ENCODE results near the gene TNS3.

DNA sequence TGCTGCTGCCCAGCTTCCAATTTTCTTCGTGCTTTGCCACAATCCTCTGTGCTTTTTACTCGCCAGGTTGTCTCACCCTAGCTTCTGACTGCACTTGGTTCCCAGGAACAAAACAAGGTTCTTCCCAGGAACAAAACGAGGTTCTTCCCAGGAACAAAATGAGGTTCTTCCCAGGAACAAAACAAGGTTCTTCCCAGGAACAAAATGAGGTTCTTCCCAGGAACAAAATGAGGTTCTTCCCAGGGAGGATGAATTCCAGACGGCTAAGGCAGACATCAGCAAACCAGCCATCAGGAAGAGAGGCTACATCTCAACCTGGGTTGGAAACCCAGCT, 41.9 kb downstream of the TNS3 start:
- TF ChIP-seq, protein P1, sequence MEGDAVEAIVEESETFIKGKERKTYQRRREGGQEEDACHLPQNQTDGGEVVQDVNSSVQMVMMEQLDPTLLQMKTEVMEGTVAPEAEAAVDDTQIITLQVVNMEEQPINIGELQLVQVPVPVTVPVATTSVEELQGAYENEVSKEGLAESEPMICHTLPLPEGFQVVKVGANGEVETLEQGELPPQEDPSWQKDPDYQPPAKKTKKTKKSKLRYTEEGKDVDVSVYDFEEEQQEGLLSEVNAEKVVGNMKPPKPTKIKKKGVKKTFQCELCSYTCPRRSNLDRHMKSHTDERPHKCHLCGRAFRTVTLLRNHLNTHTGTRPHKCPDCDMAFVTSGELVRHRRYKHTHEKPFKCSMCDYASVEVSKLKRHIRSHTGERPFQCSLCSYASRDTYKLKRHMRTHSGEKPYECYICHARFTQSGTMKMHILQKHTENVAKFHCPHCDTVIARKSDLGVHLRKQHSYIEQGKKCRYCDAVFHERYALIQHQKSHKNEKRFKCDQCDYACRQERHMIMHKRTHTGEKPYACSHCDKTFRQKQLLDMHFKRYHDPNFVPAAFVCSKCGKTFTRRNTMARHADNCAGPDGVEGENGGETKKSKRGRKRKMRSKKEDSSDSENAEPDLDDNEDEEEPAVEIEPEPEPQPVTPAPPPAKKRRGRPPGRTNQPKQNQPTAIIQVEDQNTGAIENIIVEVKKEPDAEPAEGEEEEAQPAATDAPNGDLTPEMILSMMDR (IDR thresholded peaks at IDR 0.05; ENCODE audit: low read depth, low read length) = no peak
- TF ChIP-seq POLR2A (IDR thresholded peaks at IDR 0.05; ENCODE audit: extremely low read depth, insufficient read length) (no peak), MYC (IDR thresholded peaks at IDR 0.05; ENCODE audit: low read depth, low read length) (no peak)
- TF ChIP-seq, protein P2, sequence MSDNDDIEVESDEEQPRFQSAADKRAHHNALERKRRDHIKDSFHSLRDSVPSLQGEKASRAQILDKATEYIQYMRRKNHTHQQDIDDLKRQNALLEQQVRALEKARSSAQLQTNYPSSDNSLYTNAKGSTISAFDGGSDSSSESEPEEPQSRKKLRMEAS (IDR thresholded peaks at IDR 0.05; ENCODE audit: low read depth, low read length) = no peak
